Heart right ventricle (tissue), 16 donors: ENCODE results near the gene PADI6. TPM values are rescaled to one million over a fixed set of nuclear protein-coding genes. Genes with fewer than 3 reads are reported as not detected.

Experiments used
- ATAC-seq, 8 donors: fragments of 200-7000 bp; cut with Tn5 transposase; one replicate each; pipeline ENCODE4 v1.9.1; 2020; ENCODE audit warnings: mild to moderate bottlenecking in 8 of 8, moderate library complexity in 8 of 8, moderate number of reproducible peaks in 1 of 8
- DNase-seq, 2 donors: peaks; one replicate each; pipeline ENCODE4 v3.0.0-alpha.2; 2020
- H3K27ac ChIP-seq, 10 donors: fragments of 200-600 bp; sonication (generic) in 2 of 10; one replicate each; pipeline versions ENCODE4 v1.5.0 to v1.8.0; 2020 to 2022; ENCODE audit warnings: mild to moderate bottlenecking in 3 of 10
- H3K27me3 ChIP-seq, 7 donors: fragments of 200-600 bp; one replicate each; pipeline ENCODE4 v1.8.0; 2021 to 2022; ENCODE audit warnings: mild to moderate bottlenecking in 2 of 7
- H3K36me3 ChIP-seq, 9 donors: fragments of 200-600 bp; sonication (generic) in 1 of 9; one replicate each; pipeline versions ENCODE4 v1.5.0 to v1.8.0; 2020 to 2022; ENCODE audit warnings: mild to moderate bottlenecking in 2 of 9
- H3K4me1 ChIP-seq, 9 donors: fragments of 200-600 bp; sonication (generic) in 1 of 9; one replicate each; pipeline versions ENCODE4 v1.5.0 to v1.8.0; 2020 to 2022; ENCODE audit warnings: mild to moderate bottlenecking in 4 of 9
- H3K4me3 ChIP-seq, 10 donors: fragments of 200-600 bp; sonication (generic) in 2 of 10; one replicate each; pipeline versions ENCODE4 v1.5.0 to v1.8.0; 2020 to 2022; ENCODE audit warnings: mild to moderate bottlenecking in 7 of 10, moderate library complexity in 2 of 10
- H3K9me3 ChIP-seq, 11 donors: fragments of 200-600 bp in 10 of 11; sonication (generic) in 2 of 11; one replicate each; pipeline versions ENCODE4 v1.5.0 to v1.8.0; 2013 to 2022; ENCODE audit warnings: mild to moderate bottlenecking in 2 of 11, control low read depth in 1 of 11, moderate library complexity in 1 of 11
- WGBS, 2 donors: extraction: QIAGEN DNeasy Blood & Tissue Kit; methylation state at CpG; one replicate each; pipeline ENCODE4 v1.1.7; 2013; ENCODE audit warnings: inconsistent platforms in 1 of 2; 5-methylcytosine and 5-hydroxymethylcytosine counted together
- intact Hi-C, 10 donors: fragments of 100-400 bp; cut with DNase I; formaldehyde crosslinking; loops; one replicate each; pipeline versions ENCODE4 v1.11.1 to v1.14.2; 2022
- polyA plus RNA-seq, 2 donors: library from polyadenylated mRNA; stranded (reverse); fragments of 200-250 nt; gene quantifications; one replicate each; pipeline ENCODE4 v1.2.3, GENCODE V29; 2013
- total RNA-seq, 10 donors: library from RNA; stranded (reverse); fragmentation: NEBNext Ultra II Directional in 3 of 10; extraction: Animal tissue kit (Norgen Biotek cat#: 25700) in 3 of 10; gene quantifications; one replicate each; pipeline versions ENCODE4 v1.2.1 to v1.2.4, GENCODE V29; 2021 to 2023
- TF ChIP-seq, protein P1 (sequence below), 9 donors: fragments of 200-600 bp; sonication (generic) in 2 of 9; IDR thresholded peaks; one replicate each; pipeline versions ENCODE4 v1.5.0 to v1.8.0; 2021 to 2022; ENCODE audit warnings: antibody characterized with exemption in 9 of 9, mild to moderate bottlenecking in 5 of 9, moderate library complexity in 1 of 9
- donor health status: Arrhythmogenic right ventricular cardiomyopathy.
- donor health status: ischemic (EF 13 %, LVEDD 7.1; RV severe dilation, severe dysfunction).
- donor health status: healthy with polysubstance abuse.
- donor health status: DM: no; HTN: yes; CAD: no.
- donor health status: DM: no; HTN: no; CAD: no.
- donor health status: ischemic (EF 25% LVEDD 6.9; RV normal size, moderate dysfunction).
- donor health status: ischemic (EF 25% LVEDD 5.7; RV mildly dilated, moderate dysfunction).
- donor health status: healthy.
- donor health status: DM: yes; HTN: yes; CAD: no.
- donor health status: Ischemic cardiomyopathy.
- donor health status: ischemic (EF 35%, LVEDD 5.7; RV mildly dilated, moderate dysfunction).
- donor health status: nonischemic (EF 11% LVEDD 7.7; RV severe dilation, severe dysfunction).
- donor health status: DM: yes; HTN: yes; CAD: no.
- donor health status: PGD.
- donor health status: ischemic (EF 29% LVEDD 5.4; RV normal size, mild dysfunction).
- donor health status: nonischemic (EF 23%, LVEDD 6.1; RV moderate dilation, normal function).

PADI6 gene
- total and polyA plus RNA-seq, 12 donors, result not detected

DNA sequence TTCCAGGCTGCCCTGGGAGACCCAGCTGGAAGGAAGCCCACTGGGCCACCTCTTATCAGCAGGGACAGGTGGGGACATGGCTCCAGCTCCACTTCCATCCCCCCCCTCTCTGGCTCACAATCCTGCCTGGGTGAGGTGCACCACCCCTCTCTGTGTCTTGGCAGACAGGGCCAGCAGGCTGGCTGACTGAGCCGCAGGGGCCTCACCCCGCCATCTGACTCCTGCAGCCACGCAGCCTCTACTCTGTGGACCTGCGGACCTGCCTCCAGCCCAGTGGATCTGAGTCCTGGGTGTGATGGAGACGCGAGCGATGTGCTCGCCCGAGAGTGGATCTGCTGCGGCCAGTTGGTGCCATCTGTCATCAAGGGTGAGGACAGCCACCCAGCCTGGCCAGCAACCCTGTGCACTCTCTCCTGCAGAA lies 37.4 kb downstream of the PADI6 start:
- ATAC-seq, result peak in 7 of 8 donors; percentile 32 to 81 (median 61)
- WGBS, 2 donors, result 50 to 65% methylated on average over 10 of the region's 10 CpGs
- DNase-seq, result peak; percentile 44 to 45
- Histone ChIP-seq H3K36me3 (peaks cover 0 to 85% (median 33%) of the 10 kb centered on the region in 9 donors), H3K27me3 (no peaks in the 10 kb centered on the region), H3K4me1 (peaks cover 0 to 10% (median 0%) of the 10 kb centered on the region in 9 donors), H3K9me3 (no peaks in the 10 kb centered on the region), H3K27ac (no peak overlapping the region), H3K4me3 (no peak overlapping the region)
- intact Hi-C loops, result loop anchor here in 7 of 10 donors (5.0 to 10.0 kb wide), 4 partner anchors 282 to 345 kb away; no protein-coding TSS in a partner anchor
- TF ChIP-seq, protein P1, sequence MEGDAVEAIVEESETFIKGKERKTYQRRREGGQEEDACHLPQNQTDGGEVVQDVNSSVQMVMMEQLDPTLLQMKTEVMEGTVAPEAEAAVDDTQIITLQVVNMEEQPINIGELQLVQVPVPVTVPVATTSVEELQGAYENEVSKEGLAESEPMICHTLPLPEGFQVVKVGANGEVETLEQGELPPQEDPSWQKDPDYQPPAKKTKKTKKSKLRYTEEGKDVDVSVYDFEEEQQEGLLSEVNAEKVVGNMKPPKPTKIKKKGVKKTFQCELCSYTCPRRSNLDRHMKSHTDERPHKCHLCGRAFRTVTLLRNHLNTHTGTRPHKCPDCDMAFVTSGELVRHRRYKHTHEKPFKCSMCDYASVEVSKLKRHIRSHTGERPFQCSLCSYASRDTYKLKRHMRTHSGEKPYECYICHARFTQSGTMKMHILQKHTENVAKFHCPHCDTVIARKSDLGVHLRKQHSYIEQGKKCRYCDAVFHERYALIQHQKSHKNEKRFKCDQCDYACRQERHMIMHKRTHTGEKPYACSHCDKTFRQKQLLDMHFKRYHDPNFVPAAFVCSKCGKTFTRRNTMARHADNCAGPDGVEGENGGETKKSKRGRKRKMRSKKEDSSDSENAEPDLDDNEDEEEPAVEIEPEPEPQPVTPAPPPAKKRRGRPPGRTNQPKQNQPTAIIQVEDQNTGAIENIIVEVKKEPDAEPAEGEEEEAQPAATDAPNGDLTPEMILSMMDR (IDR thresholded peaks at IDR 0.05), result no peak

DNA sequence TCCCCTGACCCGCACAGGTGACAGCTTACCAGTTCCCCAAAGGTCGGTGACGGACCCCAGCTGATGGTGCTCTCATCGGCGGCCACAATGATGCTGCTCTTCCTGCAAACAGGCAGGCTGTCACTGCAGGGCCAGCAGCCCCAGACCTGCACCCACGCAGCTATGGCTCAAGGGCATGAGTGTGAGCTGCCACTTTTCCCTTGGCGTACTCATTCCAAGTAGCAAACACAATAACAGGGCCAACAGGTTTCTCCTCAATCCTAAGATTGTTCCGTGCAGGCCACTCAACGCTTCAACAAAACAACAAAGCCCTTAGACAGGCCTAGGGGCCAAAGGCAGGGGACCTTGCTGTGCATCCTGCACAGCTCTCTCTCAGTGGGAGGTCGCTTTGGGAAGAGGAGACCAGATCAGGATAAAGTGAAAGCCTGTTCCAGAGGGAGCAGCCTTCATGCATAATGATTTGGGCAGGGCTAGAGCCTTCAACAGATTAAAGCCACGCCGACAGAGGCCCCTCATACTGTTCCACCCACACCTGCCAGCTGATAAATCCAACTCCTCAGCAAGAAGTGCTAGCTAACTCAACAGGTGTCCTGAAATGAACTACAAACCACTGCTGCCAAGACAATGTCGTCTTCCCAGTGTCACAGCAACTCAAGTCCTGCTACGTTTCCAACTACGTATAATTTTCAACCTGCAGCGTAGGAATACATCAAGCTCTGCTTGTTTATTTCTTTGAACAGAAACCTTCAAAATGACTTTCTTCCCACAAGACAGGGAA lies 40.3 kb downstream of the PADI6 start:
- H3K9me3 ChIP-seq, result no peaks in the 10 kb centered on the region
- no peaks in the 10 kb centered on the region for H3K27me3 ChIP-seq
- WGBS, 2 donors, result 78 to 84% methylated on average over 16 of the region's 16 CpGs
- intact Hi-C loops, result loop anchor here in 1 of 10 donors (10.0 kb wide), 1 partner anchor 193 kb away; no protein-coding TSS in a partner anchor
- ATAC-seq (peak in 1 of 8 donors; percentile 44), DNase-seq (no peak)
- no peak overlapping the region for H3K4me3 ChIP-seq
- TF ChIP-seq, protein P1 (IDR thresholded peaks at IDR 0.05), result no peak
- H3K36me3 ChIP-seq, result peaks cover 0 to 100% (median 56%) of the 10 kb centered on the region in 9 donors
- no peak overlapping the region for H3K27ac ChIP-seq
- H3K4me1 ChIP-seq, result peaks cover 0 to 10% (median 0%) of the 10 kb centered on the region in 9 donors

- Histone ChIP-seq H3K4me1 (peaks cover 0 to 9% (median 0%) of the 10 kb centered on the region in 9 donors), H3K27ac (no peak overlapping the region), H3K36me3 (peaks cover 0 to 100% (median 50%) of the 10 kb centered on the region in 9 donors), H3K27me3 (no peaks in the 10 kb centered on the region), H3K4me3 (no peak overlapping the region), H3K9me3 (no peaks in the 10 kb centered on the region)
- TF ChIP-seq, protein P1 (IDR thresholded peaks at IDR 0.05), result no peak
- no peak for ATAC-seq
- intact Hi-C loops, result loop anchor here in 1 of 10 donors (10.0 kb wide), 1 partner anchor 191 kb away; no protein-coding TSS in a partner anchor
- DNase-seq, result no peak
- 85 to 88% methylated on average over 2 of the region's 2 CpGs for WGBS, 2 donors
Observed at GRCh38 chr1:17414022-17414421, 42.0 kb downstream of the PADI6 start.

DNA sequence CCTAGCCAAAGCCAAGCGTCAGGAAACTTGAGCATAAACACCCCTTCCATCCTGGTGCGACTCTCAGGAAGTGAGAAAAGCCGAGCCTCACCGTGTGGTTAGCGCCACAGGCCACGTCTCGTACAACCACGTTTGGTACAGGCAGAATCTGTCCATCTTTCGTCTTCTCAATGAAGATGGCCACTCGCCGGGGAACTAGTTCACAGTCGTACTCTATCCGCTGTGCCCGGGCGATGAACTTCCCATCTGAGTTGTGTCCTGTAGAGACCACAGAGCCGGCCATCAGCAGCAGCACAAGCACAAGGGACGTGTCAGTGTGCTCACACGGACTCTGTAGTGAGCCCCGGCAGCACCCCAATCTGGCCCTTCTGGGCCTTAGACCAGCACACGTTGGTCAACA lies 44.4 kb downstream of the PADI6 start:
- ATAC-seq (no peak), DNase-seq (no peak)
- TF ChIP-seq, protein P1 (IDR thresholded peaks at IDR 0.05), result no peak
- H3K4me1 ChIP-seq, result peaks cover 0 to 13% (median 6%) of the 10 kb centered on the region in 9 donors
- no peak overlapping the region for H3K27ac ChIP-seq
- H3K9me3 ChIP-seq, result no peaks in the 10 kb centered on the region
- 93 to 94% methylated on average over 20 of the region's 20 CpGs for WGBS, 2 donors
- intact Hi-C loops, result loop anchor here in 2 of 10 donors (5.0 to 10.0 kb wide), 2 partner anchors 71 to 188 kb away; no protein-coding TSS in a partner anchor
- H3K4me3 ChIP-seq, result no peak overlapping the region
- H3K36me3 ChIP-seq, result peaks cover 0 to 100% (median 43%) of the 10 kb centered on the region in 9 donors
- H3K27me3 ChIP-seq, result no peaks in the 10 kb centered on the region
